HCT116 (cell line): ENCODE data around the gene PWWP2B. TPM values are rescaled to one million over a fixed set of nuclear protein-coding genes. Genes with fewer than 3 reads are reported as not detected.

Experiments
- ATAC-seq: fragments of 200-7000 bp; cut with Tn5 transposase; 2 replicates; pipeline ENCODE4 v1.9.1; 2020; ENCODE audit warnings: mild to moderate bottlenecking, moderate library complexity
- BruUV-seq: library from RNA; stranded (reverse); fragments of 400-500 nt; replicated peaks from 2 replicates; lab custom pipeline; 2021; lab: Mats Ljungman, UMichigan
- CTCF ChIA-PET: fragments of 300-600 bp; sonication (Branson Sonifier 250); formaldehyde crosslinking; loops from one replicate; lab custom pipeline; 2021; ENCODE audit warnings: antibody characterized with exemption; lab: Charles Lee
- POLR2A ChIA-PET: fragments of 300-600, 350-600 bp; sonication (Branson Sonifier 250); formaldehyde crosslinking; loops from one replicate; lab custom pipeline; 2021; ENCODE audit warnings: antibody characterized with exemption; lab: Charles Lee
- RAD21 ChIA-PET, 2 experiments: fragments of 300-600 bp; sonication (Branson Sonifier 250); formaldehyde crosslinking; loops; one replicate each; lab custom pipeline; 2023; ENCODE audit warnings: low total read pairs in 2 of 2; ENCODE audit not compliant: uncharacterized antibody in 2 of 2, unreplicated experiment in 2 of 2, low non-redundant PET in 1 of 2; lab: Charles Lee
- DNase-seq: peaks from one replicate; pipeline ENCODE4 v3.0.0-alpha.2; 2010; ENCODE audit warnings: low read depth, low spot score
- H2AFZ ChIP-seq: fragments of 200-600 bp; shearing (Covaris generic), sonication (generic); 2 replicates; pipeline ENCODE4 v1.6.1; 2017; ENCODE audit warnings: low read depth, mixed run types, mixed read lengths, antibody characterized with exemption, low read length; ENCODE audit not compliant: poor library complexity, severe bottlenecking
- H3K27ac ChIP-seq: 2 replicates; pipeline ENCODE4 v1.5.1; 2012; ENCODE audit warnings: low read depth, low read length
- H3K27me3 ChIP-seq: fragments of 200-600 bp; sonication (generic); 2 replicates; pipeline ENCODE4 v1.6.1; 2016; ENCODE audit warnings: mixed run types, low read length, mixed read lengths; ENCODE audit not compliant: insufficient read depth
- H3K36me3 ChIP-seq, 2 experiments: fragments of 200-500 bp in 1 of 2; fragments of 200-600 bp in 1 of 2; sonication (Bioruptor generic) in 1 of 2; sonication (generic) in 1 of 2; 2 replicates each; pipeline versions ENCODE4 v1.5.1 to v1.6.1; 2014 to 2016; ENCODE audit warnings: low read length in 2 of 2, inconsistent platforms in 1 of 2, mixed read lengths in 1 of 2, mixed run types in 1 of 2; ENCODE audit not compliant: insufficient read depth in 2 of 2, control insufficient read depth in 1 of 2
- H3K4me1 ChIP-seq, 2 experiments: fragments of 200-600 bp in 1 of 2; sonication (generic) in 1 of 2; 2 replicates each; pipeline versions ENCODE4 v1.5.1 to v1.6.1; 2012 to 2017; ENCODE audit warnings: low read length in 2 of 2, inconsistent platforms in 1 of 2, mild to moderate bottlenecking in 1 of 2, mixed read lengths in 1 of 2, mixed run types in 1 of 2, moderate library complexity in 1 of 2; ENCODE audit not compliant: insufficient read depth in 2 of 2, control insufficient read depth in 1 of 2
- H3K4me2 ChIP-seq: fragments of 200-600 bp; sonication (generic); 2 replicates; pipeline ENCODE4 v1.6.1; 2017; ENCODE audit warnings: mixed run types, low read length, mixed read lengths
- H3K4me3 ChIP-seq, 2 experiments: fragments of 200-600 bp in 1 of 2; sonication (generic) in 1 of 2; replicated peaks in 1 of 2; 2 replicates each; pipeline ENCODE4 v1.5.1; 2011 to 2016; ENCODE audit warnings: low read length in 2 of 2, control low read depth in 1 of 2, low read depth in 1 of 2, mild to moderate bottlenecking in 1 of 2, mixed read lengths in 1 of 2, mixed run types in 1 of 2
- H3K79me2 ChIP-seq: fragments of 200-600 bp; sonication (generic); 2 replicates; pipeline ENCODE4 v1.6.1; 2017; ENCODE audit warnings: mild to moderate bottlenecking, mixed run types, low read length, moderate library complexity, mixed read lengths; ENCODE audit not compliant: insufficient read depth
- H3K9ac ChIP-seq: fragments of 200-600 bp; sonication (generic); 2 replicates; pipeline ENCODE4 v1.6.1; 2016; ENCODE audit warnings: low read length, mixed read lengths
- H3K9me2 ChIP-seq: fragments of 200-600 bp; sonication (generic), shearing (Covaris generic); 2 replicates; pipeline ENCODE4 v1.6.1; 2017; ENCODE audit warnings: mixed run types, mild to moderate bottlenecking, moderate library complexity; ENCODE audit not compliant: insufficient read depth
- H3K9me3 ChIP-seq, 2 experiments: fragments of 200-500 bp in 1 of 2; fragments of 200-600 bp in 1 of 2; sonication (Bioruptor generic) in 1 of 2; sonication (generic) in 1 of 2; 2 replicates each; pipeline ENCODE4 v1.6.1; 2014 to 2017; ENCODE audit warnings: low read length in 2 of 2, mixed read lengths in 2 of 2, inconsistent platforms in 1 of 2, low read depth in 1 of 2, mild to moderate bottlenecking in 1 of 2, mixed run types in 1 of 2, moderate library complexity in 1 of 2; ENCODE audit not compliant: control insufficient read depth in 1 of 2, insufficient read depth in 1 of 2
- H4K20me1 ChIP-seq: fragments of 200-600 bp; sonication (generic), shearing (Covaris generic); 2 replicates; pipeline ENCODE4 v1.6.1; 2017; ENCODE audit warnings: mixed run types, mild to moderate bottlenecking, moderate library complexity; ENCODE audit not compliant: insufficient read depth
- EGR1 ChIP-seq: IDR thresholded peaks from 2 replicates; pipeline ENCODE4 v1.6.1; 2012; ENCODE audit warnings: low read depth
- ELF1 ChIP-seq: IDR thresholded peaks from 2 replicates; pipeline ENCODE4 v1.6.1; 2012; ENCODE audit warnings: low read depth, borderline replicate concordance
- EZH2 ChIP-seq: fragments of 200-600 bp; sonication (generic); IDR thresholded peaks from 2 replicates; pipeline ENCODE4 v1.6.1; 2017; ENCODE audit warnings: antibody characterized with exemption, mixed run types
- EZH2phosphoT487 ChIP-seq: fragments of 200-600 bp; IDR thresholded peaks from 2 replicates; pipeline ENCODE4 v1.6.1; 2018; ENCODE audit warnings: antibody characterized with exemption, borderline replicate concordance
- FOSL1 ChIP-seq: IDR thresholded peaks from 2 replicates; pipeline ENCODE4 v1.6.1; 2012; ENCODE audit warnings: low read depth
- JUND ChIP-seq: IDR thresholded peaks from 2 replicates; pipeline ENCODE4 v1.6.1; 2012
- POLR2A ChIP-seq: IDR thresholded peaks from 2 replicates; pipeline ENCODE4 v1.7.0; 2011; ENCODE audit warnings: borderline replicate concordance; ENCODE audit not compliant: insufficient read depth, insufficient read length; ENCODE audit errors: extremely low read depth
- POLR2AphosphoS5 ChIP-seq: IDR thresholded peaks from 2 replicates; pipeline ENCODE4 v1.6.1; 2011; ENCODE audit warnings: mild to moderate bottlenecking, low read depth, low read length, moderate library complexity
- SIN3A ChIP-seq: IDR thresholded peaks from 2 replicates; pipeline ENCODE4 v1.6.1; 2012; ENCODE audit warnings: low read depth
- SRF ChIP-seq: IDR thresholded peaks from 2 replicates; pipeline ENCODE4 v1.6.1; 2012; ENCODE audit warnings: low read depth
- TCF7L2 ChIP-seq: IDR thresholded peaks from 2 replicates; pipeline ENCODE4 v1.7.0; 2011; ENCODE audit warnings: borderline replicate concordance, inconsistent platforms; ENCODE audit not compliant: insufficient read depth, insufficient read length; ENCODE audit errors: extremely low read depth
- ZFX ChIP-seq: fragments of 450-650 bp; IDR thresholded peaks from 2 replicates; pipeline ENCODE4 v1.6.1; 2017
- intact Hi-C: fragments of 100-400 bp; cut with micrococcal nuclease; formaldehyde crosslinking; loops from 2 replicates; pipeline ENCODE4 v1.10.0; 2022
- total RNA-seq: library from RNA; stranded (reverse); gene quantifications from one replicate; pipeline ENCODE4 v1.2.1, GENCODE V29; 2021; ENCODE audit not compliant: unreplicated experiment
- TF ChIP-seq, protein P1 (sequence below), 3 experiments: fragments of 200-600 bp in 1 of 3; sonication (generic) in 1 of 3; IDR thresholded peaks in 2 of 3; conservative IDR thresholded peaks in 1 of 3; 2 replicates each; pipeline ENCODE4 v1.5.1; 2012 to 2017; ENCODE audit warnings: low read depth in 2 of 3, low read length in 2 of 3, antibody characterized with exemption in 1 of 3, borderline replicate concordance in 1 of 3, control low read depth in 1 of 3, mild to moderate bottlenecking in 1 of 3, mixed read lengths in 1 of 3, mixed run types in 1 of 3, moderate library complexity in 1 of 3; ENCODE audit not compliant: insufficient read depth in 1 of 3
- TF ChIP-seq, protein P2 (sequence below): IDR thresholded peaks from 2 replicates; pipeline ENCODE4 v1.6.1; 2012
- TF ChIP-seq, protein P3 (sequence below): IDR thresholded peaks from 2 replicates; pipeline ENCODE4 v1.6.1; 2012

The PWWP2B gene
- total RNA-seq, 1 experiment from 2014 or later: 13.9 TPM

- ATAC-seq (no peak), DNase-seq (no peak)
- POLR2A ChIA-PET: no interaction called here
- H3K27ac ChIP-seq: peak overlapping the region; percentile 99
- H3K4me2 ChIP-seq: peak overlapping the region; percentile 44
- H3K9me3 ChIP-seq: no peaks in the 10 kb centered on the region
- H3K4me3 ChIP-seq: no peak overlapping the region
- no peaks in the 10 kb centered on the region for H3K36me3 ChIP-seq
- CTCF ChIA-PET: interaction anchor here (1.0 kb wide), 1 partner anchor 11 kb away, joined by 3 read pairs; no protein-coding TSS in a partner anchor
- no peaks in the 10 kb centered on the region for H4K20me1 ChIP-seq
- RAD21 ChIA-PET: no interaction called here
- H3K4me1 ChIP-seq: peaks cover 37 to 55% of the 10 kb centered on the region in 2 experiments
- TF ChIP-seq TCF7L2 (no peak), FOSL1 (no peak), ELF1 (no peak), EZH2 (no peak), SRF (no peak), SIN3A (no peak), ZFX (no peak), POLR2AphosphoS5 (no peak), POLR2A (no peak), JUND (no peak), EGR1 (no peak), EZH2phosphoT487 (no peak)
- TF ChIP-seq, protein P1, sequence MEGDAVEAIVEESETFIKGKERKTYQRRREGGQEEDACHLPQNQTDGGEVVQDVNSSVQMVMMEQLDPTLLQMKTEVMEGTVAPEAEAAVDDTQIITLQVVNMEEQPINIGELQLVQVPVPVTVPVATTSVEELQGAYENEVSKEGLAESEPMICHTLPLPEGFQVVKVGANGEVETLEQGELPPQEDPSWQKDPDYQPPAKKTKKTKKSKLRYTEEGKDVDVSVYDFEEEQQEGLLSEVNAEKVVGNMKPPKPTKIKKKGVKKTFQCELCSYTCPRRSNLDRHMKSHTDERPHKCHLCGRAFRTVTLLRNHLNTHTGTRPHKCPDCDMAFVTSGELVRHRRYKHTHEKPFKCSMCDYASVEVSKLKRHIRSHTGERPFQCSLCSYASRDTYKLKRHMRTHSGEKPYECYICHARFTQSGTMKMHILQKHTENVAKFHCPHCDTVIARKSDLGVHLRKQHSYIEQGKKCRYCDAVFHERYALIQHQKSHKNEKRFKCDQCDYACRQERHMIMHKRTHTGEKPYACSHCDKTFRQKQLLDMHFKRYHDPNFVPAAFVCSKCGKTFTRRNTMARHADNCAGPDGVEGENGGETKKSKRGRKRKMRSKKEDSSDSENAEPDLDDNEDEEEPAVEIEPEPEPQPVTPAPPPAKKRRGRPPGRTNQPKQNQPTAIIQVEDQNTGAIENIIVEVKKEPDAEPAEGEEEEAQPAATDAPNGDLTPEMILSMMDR (IDR thresholded peaks at IDR 0.05 in 2 of 3, conservative IDR thresholded peaks at IDR 0.05 in 1 of 3; ENCODE audit: borderline replicate concordance in 1 of 3, insufficient read depth in 1 of 3, low read depth in 2 of 3, low read length in 2 of 3): no peak
- TF ChIP-seq, protein P2, sequence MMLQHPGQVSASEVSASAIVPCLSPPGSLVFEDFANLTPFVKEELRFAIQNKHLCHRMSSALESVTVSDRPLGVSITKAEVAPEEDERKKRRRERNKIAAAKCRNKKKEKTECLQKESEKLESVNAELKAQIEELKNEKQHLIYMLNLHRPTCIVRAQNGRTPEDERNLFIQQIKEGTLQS: no peak
- TF ChIP-seq, protein P3, sequence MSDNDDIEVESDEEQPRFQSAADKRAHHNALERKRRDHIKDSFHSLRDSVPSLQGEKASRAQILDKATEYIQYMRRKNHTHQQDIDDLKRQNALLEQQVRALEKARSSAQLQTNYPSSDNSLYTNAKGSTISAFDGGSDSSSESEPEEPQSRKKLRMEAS: no peak
- no peaks in the 10 kb centered on the region for H3K27me3 ChIP-seq
- H3K9ac ChIP-seq: 0 out of 2 replicates have a peak overlapping the region, but pooled peaks have one; percentile 32
- intact Hi-C loops: no loop called here
- H3K9me2 ChIP-seq: no peaks in the 10 kb centered on the region
- H2AFZ ChIP-seq: no peak overlapping the region
- H3K79me2 ChIP-seq: peaks cover 5% of the 10 kb centered on the region; the same call in 1 of the 2 replicates
- BruUV-seq: no TSS peak
These were observed 48.7 kb downstream of the PWWP2B start for GRCh38 chr10:132445516-132446194.
